Right ventricle myocardium superior (tissue), 1 donor: ENCODE data around the gene ATL2. TPM values are rescaled to one million over a fixed set of nuclear protein-coding genes. Genes with fewer than 3 reads are reported as not detected.
"Not testable (repeated sequence)": the region's sequence is repeated elsewhere in the genome, so short reads cannot be mapped to it uniquely, and the experiment has no call there.

Experiments used
- ATAC-seq: fragments of 200-7000 bp; cut with Tn5 transposase; one replicate; pipeline ENCODE4 v1.9.1; 2020; ENCODE audit warnings: mild to moderate bottlenecking; ENCODE audit not compliant: poor library complexity
- DNase-seq: peaks from one replicate; pipeline ENCODE4 v3.0.0-alpha.2; 2020
- intact Hi-C: fragments of 100-400 bp; cut with DNase I; formaldehyde crosslinking; loops from one replicate; pipeline ENCODE4 v1.11.2; 2022
- total RNA-seq: library from RNA; stranded (reverse); fragmentation: NEBNext Ultra II Directional; extraction: Animal tissue kit (Norgen Biotek cat#: 25700); gene quantifications from one replicate; pipeline ENCODE4 v1.2.1, GENCODE V29; 2021
- donor health status: DM: no; HTN: yes; CAD: no; lungs with severe emphysema.

ATL2 gene
- total RNA-seq, 1 donor from 2014 or later = 30.9 TPM

DNA sequence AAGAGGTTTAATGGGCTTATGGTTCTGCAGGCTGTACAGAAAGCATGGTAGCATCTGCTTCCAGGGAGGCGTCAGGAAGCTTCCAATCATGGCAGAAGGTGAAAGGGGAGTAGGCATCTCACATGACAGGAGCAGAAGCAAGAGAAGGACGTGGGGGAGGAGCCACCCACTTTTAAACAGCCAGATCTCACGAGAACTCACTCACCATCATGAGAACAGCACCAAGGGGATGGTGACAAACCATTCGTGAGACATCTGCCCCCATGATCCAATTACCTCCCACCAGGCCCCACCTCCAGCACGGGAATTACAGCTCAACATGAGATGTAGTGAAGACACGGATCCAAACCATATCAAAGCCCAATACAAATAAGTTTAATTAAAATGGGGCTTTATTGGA is 113.8 kb downstream of the ATL2 start:
- no peak for ATAC-seq
- intact Hi-C loops = no loop called here
- no peak for DNase-seq

DNA sequence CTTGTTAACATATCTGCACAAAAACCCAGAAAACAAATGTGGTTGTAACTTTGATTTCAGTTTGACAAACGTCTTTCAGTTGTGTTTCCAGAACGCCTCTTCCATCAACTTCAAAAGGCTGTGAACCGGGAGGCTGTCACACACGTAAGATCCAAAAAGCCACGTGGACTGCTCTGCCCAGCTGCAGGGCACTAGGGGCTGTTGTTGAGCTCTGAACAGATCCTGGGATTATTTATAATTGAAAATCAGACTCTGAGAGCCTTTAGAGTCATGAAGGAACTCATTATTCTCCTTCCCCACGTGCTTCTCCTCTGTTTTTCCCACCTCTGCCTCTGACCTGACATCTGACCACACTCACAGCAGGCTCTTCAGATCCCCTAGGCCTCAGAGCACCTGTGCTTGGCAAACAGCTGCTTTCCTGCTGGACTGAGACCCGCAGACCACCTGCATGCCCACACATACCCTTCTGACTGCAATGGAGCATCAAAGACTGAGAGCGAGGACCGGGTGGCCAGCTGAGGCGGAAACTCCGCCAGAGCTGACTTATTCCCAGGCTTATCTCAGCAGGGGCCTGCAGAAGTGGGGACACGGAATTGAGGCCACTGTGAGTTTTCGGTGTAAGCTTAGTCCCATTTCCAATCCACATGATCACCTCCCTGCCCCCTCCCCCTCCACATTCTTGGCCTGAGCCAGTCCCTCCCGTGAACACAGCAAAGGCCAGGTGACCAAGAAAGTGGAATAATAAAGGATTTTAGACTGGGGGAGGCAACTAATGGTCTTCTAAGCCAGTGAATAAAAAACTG is 114.8 kb downstream of the ATL2 start:
- ATAC-seq (no peak), DNase-seq (no peak)
- intact Hi-C loops = no loop called here

DNA sequence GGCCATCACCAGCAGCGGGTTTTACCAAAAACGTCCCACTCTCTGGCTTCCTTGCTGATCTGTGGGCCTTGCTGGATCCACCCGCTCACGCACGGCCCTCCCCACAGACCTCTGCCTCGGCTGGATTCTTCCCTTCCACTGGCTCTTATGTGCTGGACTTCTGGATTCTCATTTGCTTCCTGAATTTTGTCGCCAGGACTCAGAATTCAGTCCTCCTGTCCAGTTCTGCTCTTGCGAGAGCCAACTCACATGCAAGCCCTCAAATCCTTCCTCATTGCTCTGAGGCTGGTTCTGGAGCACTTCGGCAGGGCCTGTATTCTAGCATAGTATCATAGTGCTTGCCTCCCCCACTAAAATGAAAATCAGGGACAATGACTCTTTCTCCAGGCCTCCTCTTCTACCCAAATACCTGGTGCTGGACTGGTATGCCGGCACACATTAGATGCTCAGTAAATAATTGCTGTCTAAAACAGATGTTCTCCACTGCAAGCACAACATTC is 115.5 kb downstream of the ATL2 start:
- DNase-seq = no peak
- ATAC-seq = no peak
- intact Hi-C loops = no loop called here

DNA sequence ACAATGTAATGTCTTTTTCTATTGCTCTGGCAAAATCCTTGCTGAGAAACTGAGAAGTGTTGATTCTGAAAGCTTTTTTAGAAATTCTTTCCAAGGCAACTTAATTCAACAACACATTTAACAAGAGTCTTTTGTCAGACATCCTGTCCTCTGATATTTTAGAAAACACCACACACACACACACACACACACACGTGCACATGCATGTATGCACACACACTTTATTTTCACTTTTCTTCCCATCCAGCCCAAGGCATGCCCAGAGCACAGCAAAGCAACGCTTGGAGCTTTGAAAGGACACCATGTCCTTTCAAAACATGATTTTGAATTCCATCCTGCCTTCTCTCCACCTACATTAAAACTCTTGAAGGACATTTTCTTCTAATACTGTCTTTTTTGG is 116.1 kb downstream of the ATL2 start:
- DNase-seq (no peak), ATAC-seq (no peak)
- intact Hi-C loops = no loop called here

DNA sequence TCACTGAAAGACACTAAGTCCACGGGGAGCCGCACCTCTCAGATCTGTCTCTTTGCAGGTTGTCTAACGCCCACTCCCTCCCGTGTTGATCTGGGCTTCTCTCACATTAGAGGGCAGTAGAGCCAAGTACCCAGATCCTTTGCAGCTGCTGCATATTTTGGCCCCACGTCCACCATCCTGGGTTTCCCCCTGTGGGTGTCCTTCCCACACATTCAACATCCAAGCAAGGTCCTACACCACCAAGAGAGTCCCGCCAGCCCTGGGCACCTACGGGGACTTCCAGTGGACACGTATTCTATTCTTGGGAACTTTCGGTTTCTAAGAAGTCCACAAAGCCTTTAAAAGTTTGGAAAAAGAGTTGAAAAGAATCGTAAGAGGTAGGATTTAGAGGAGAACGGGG is 116.6 kb downstream of the ATL2 start:
- DNase-seq = no peak
- ATAC-seq = no peak
- intact Hi-C loops = no loop called here

DNA sequence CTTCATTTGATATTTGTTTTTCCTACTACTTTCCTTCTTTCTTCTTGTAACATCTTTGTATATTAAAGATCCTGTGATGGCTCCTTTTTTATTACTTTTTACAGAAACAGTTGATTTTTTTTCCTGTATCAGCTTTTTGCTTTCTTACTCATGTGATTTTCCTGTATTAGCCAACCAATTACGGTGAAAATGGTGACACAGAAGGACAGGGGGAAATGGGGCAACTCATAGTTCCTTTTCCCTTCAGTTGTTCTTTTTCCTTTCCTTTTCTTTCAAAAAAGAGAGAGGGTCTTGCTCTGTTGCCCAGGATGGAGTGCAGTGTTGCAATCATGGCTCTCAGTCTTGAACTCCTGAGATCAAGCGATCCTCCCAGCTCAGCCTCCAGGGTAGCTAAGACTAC is 117.8 kb downstream of the ATL2 start:
- ATAC-seq (no peak), DNase-seq (no peak)
- intact Hi-C loops = no loop called here

DNA sequence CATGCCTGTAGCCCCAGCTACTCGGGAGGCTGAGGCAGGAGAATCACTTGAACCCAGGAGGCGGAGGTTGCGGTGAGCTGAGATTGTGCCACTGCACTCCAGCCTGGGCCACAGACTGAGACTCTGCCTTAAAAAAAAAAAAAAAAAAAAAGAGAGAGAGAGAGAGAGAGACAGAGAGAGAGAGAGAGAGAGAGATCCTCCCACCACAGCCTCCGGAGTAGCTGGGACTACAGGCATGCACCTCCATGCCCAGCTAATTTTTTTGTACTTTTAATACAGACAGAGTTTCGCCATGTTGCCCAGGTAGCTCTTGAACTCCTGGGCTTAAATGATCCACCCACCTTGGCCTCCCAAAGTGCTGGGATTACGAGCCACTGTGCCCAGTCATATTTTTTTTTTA is 119.4 kb downstream of the ATL2 start:
- ATAC-seq, intact Hi-C loops, DNase-seq: not testable (repeated sequence)

DNA sequence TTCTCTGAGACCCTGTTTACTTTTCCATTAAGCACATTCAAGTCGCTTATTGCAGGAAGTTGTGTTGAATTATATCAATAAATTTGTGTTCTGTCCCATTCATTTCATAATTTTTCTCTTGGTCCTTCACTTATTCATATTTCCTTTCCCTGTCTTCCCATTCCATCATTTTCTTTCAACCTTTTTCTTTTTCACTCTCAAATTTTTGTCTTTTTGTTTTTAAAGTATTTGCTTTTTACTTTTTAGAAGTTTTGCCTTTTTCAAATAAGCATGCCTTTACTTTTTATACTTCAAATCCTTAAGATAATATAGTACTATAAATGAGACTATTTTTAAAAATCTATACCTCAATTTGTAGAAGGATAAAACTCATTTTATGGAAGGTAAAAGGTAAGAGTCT is 120.5 kb downstream of the ATL2 start:
- intact Hi-C loops = no loop called here
- no peak for DNase-seq
- no peak for ATAC-seq

DNA sequence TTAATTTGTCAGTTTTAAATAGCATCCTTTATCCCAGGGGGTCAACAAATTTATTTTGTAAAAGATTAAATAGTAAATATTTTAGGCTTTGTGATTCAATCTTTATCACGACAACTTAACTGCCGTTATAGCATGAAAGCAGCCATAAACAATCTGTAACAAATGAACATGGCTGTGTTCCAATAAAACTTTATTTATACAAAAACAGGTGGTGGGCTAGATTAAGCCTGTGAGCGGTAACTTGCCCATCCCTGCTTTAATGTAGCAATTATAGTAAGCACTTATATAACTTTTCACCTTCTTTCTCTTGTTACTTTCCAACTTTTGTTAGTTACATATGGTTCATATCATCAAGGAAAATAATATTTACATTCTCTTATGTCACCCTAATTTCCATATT is 121.9 kb downstream of the ATL2 start:
- DNase-seq (no peak), ATAC-seq (no peak)
- intact Hi-C loops = no loop called here

DNA sequence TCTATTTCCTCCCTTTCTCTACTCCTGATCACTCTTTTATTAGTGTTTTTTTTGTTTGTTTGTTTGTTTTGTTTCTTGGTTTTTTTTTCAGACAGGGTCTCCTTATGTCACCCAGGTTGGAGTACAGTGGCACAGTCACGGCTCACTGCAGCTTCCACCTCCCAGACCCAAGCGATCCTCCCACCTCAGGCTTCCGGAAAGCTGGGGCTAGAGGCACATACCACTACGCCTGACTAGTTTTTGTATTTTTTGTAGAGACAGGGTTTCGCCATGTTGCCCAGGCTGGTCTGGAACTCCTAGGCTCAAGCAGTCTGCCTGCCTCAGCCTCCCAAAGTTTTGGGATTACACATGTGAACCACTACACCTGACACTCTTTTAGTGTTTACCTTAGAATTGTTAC is 122.3 kb downstream of the ATL2 start:
- ATAC-seq (no peak), DNase-seq (no peak)
- intact Hi-C loops = no loop called here

DNA sequence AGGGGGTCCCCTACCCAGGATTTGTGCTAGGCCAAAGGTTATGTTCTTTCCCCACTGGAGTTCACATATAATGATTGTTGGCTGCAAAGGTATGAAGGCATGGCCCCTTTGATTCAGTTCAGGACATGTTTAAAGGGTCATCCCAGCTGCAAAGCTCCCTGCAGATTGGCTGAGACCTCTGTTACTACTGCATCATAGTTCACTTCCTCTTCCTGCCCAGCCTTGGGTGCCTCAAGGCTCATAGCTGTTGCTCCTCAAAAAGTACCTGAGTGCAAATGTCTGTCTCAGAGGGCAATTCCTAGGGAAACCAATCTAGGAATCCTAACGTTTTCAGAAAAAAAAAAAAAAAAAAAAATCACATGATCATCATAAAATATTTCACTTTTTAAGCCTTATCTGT is 125.1 kb downstream of the ATL2 start:
- intact Hi-C loops = no loop called here
- ATAC-seq (no peak), DNase-seq (no peak)

DNA sequence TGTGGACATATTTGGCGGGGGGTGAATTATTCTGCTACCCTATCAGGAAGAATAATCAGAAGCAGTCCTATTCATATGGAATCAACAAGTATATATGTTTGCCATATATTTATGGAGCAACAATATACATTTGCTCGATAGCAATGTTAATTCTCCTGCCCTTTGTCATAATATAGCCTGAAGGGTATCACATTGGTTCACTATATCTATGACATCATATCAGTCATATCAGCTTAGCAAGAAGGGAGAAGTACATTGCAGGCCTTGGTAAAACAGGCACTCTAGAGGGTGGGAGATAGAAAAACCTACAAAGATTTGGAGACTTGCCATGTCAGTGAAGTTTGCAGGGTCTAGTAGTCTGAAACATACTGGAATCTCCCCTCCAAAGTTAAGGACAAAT is 128.4 kb downstream of the ATL2 start:
- DNase-seq (no peak), ATAC-seq (no peak)
- intact Hi-C loops = no loop called here

DNA sequence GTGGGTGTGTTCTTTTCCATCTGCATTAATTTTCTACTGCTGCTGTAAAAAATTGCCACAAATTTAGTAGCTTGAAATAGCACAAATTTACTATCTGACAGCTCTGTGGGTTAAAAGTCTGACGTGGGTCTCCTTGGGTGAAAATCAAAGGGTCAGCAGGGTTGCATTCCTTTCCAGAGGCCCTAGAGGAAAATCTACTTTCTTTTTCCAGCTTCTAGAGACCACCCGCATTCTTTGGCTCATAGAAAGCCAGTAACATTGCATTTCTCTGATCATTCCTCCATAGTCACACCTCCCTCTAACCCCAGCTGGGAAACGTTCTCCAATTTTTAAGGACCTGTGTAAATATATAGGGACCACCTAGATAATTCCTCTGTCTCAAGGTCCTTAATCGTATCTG is 128.8 kb downstream of the ATL2 start:
- ATAC-seq = no peak
- intact Hi-C loops = no loop called here
- no peak for DNase-seq

DNA sequence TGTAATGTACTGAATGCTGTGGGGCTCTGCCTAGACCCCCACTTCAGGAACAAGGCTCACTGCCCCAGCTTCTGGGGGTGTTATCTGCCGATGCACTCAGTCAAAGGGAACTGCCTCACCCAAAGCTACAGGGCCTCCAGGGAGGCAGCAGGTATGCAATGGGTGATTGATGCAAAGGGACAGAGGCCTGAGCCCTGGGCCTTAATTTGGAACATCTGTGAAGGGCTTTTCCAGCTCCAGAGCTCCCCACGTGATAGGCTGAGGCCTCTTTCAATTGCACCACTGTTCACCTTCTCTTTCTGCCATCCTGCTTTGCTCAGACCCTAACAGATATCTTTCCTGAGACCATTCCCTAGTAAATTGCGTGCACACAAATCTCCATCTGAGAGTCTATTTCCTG is 131.0 kb downstream of the ATL2 start:
- DNase-seq (no peak), ATAC-seq (no peak)
- intact Hi-C loops = no loop called here

DNA sequence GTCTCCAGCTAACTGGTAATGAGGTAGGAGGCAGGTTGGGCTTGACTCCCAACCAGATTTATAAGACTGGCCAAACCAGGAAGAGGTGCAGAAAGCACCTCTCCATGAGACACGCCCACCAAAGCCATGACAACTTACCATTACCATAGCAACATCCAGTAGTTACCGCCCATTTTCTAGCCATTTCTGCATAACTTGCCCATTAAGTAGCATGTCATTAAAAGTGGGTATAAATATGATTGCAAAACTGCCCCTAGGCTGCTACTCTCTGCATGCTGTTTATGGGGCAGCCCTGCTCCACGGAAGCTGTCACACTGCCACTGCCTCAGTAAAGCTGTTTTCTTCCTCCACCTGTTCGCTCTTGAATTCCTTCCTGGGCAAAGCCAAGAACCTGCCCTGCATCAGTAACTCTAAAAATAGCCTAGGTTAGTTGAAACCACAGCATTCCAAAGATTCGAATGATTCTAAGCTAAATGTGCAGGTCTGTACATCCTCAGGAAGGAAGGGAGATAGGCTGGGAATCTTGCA is 131.9 kb downstream of the ATL2 start:
- DNase-seq (no peak), ATAC-seq (no peak)
- intact Hi-C loops = no loop called here

DNA sequence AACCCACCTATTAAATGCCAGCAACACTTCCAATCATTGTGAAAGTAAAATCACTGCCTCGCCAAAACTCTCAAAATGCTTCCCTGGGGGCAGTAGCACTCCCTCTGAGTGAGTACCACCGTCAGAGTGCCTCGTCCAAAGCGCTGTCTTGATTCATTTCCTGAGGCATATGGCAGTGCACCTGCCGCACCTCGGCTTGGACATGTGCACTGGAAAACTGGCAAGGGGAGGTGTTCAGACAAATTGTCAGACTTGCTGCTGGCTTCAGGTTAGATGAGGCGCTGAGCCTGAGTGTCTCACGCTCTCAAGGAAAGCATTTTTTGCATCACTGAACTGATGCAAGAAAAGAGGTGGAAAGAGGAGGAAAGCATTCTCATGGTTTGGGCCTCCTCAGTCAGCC is 132.8 kb downstream of the ATL2 start:
- no peak for DNase-seq

More for the DNA sequence above, 132.8 kb downstream of the ATL2 start:
- no peak for ATAC-seq
- intact Hi-C loops = no loop called here

Other genes starting within 250 kb of the ATL2 start
- gene HNRNPLL, start 225.7 kb upstream of the ATL2 start, total RNA-seq = 28.3 TPM